ENCODE results near the gene ACTN3. TPM values are rescaled to one million over a fixed set of nuclear protein-coding genes. Genes with fewer than 3 reads are reported as not detected.

ACTN3 gene
- total and polyA plus RNA-seq, 2 donors (not counting 1 experiment from before 2014, with no cell fraction given): under 0.01 TPM; not detected in 1

- no peaks in the 10 kb centered on the region for H3K9me3 ChIP-seq (ENCODE audit: control insufficient read depth, insufficient read depth, low read depth, low read length)
- no peak overlapping the region for H3K9ac ChIP-seq (ENCODE audit: insufficient read depth, low read length)
These were observed 4.2 kb downstream of the ACTN3 start for GRCh38 chr11:66550887-66551286.

GRCh38 chr11:66554602-66555001, 7.9 kb downstream of the ACTN3 start:
- Histone ChIP-seq H2AFZ (ENCODE audit: low read length) (no peak overlapping the region), H3K9me3 (ENCODE audit: control insufficient read depth, insufficient read depth, low read depth, low read length) (no peaks in the 10 kb centered on the region)
- DNase-seq (ENCODE audit: low read depth in 2 of 2): no peak

More at GRCh38 chr11:66550887-66551286, 4.2 kb downstream of the ACTN3 start:
- Histone ChIP-seq H3K36me3 (ENCODE audit: control insufficient read depth, insufficient read depth, low read length) (no peaks in the 10 kb centered on the region), H3K4me3 (replicated peaks in 1 of 4; ENCODE audit: control extremely low read depth in 1 of 4, insufficient read depth in 1 of 4, low read depth in 3 of 4, low read length in 4 of 4) (no peak overlapping the region), H2AFZ (ENCODE audit: low read length) (no peak overlapping the region), H3K4me1 (ENCODE audit: control insufficient read depth, extremely low read depth, insufficient read depth, low read length) (no peaks in the 10 kb centered on the region), H3K4me2 (ENCODE audit: extremely low read depth, insufficient read depth, low read length) (no peak overlapping the region), H3K79me2 (ENCODE audit: control insufficient read depth, insufficient read depth, low read length) (no peaks in the 10 kb centered on the region), H4K20me1 (ENCODE audit: control insufficient read depth, extremely low read depth, insufficient read depth, low read length) (no peaks in the 10 kb centered on the region), H3K27me3 (ENCODE audit: control insufficient read depth, insufficient read depth, low read length) (peaks cover 23% of the 10 kb centered on the region), H3K27ac (ENCODE audit: insufficient read depth, low read length) (no peak overlapping the region)
- no peak for DNase-seq (ENCODE audit: low read depth in 2 of 2)
- TF ChIP-seq EZH2 (IDR thresholded peaks at IDR 0.05; ENCODE audit: low read length, missing control alignments) (no peak), CTCF (conservative IDR thresholded peaks at IDR 0.05 in 1 of 2, IDR thresholded peaks at IDR 0.05 in 1 of 2; ENCODE audit: low read depth in 1 of 2, low read length in 2 of 2) (no peak)

GRCh38 chr11:66555416-66555815, 8.7 kb downstream of the ACTN3 start:
- DNase-seq (ENCODE audit: low read depth in 2 of 2): no peak
- Histone ChIP-seq H3K27me3 (ENCODE audit: control insufficient read depth, insufficient read depth, low read length) (peaks cover 18% of the 10 kb centered on the region), H3K27ac (ENCODE audit: insufficient read depth, low read length) (no peak overlapping the region), H3K4me2 (ENCODE audit: extremely low read depth, insufficient read depth, low read length) (no peak overlapping the region), H3K79me2 (ENCODE audit: control insufficient read depth, insufficient read depth, low read length) (no peaks in the 10 kb centered on the region), H3K9ac (ENCODE audit: insufficient read depth, low read length) (no peak overlapping the region), H3K9me3 (ENCODE audit: control insufficient read depth, insufficient read depth, low read depth, low read length) (no peaks in the 10 kb centered on the region), H4K20me1 (ENCODE audit: control insufficient read depth, extremely low read depth, insufficient read depth, low read length) (no peaks in the 10 kb centered on the region), H3K4me3 (replicated peaks in 1 of 4; ENCODE audit: control extremely low read depth in 1 of 4, insufficient read depth in 1 of 4, low read depth in 3 of 4, low read length in 4 of 4) (no peak overlapping the region), H2AFZ (ENCODE audit: low read length) (no peak overlapping the region), H3K4me1 (ENCODE audit: control insufficient read depth, extremely low read depth, insufficient read depth, low read length) (no peaks in the 10 kb centered on the region), H3K36me3 (ENCODE audit: control insufficient read depth, insufficient read depth, low read length) (no peaks in the 10 kb centered on the region)
- no peak for TF ChIP-seq CTCF (conservative IDR thresholded peaks at IDR 0.05 in 1 of 2, IDR thresholded peaks at IDR 0.05 in 1 of 2; ENCODE audit: low read depth in 1 of 2, low read length in 2 of 2)
- TF ChIP-seq EZH2 (IDR thresholded peaks at IDR 0.05; ENCODE audit: low read length, missing control alignments): no peak

More at GRCh38 chr11:66554602-66555001, 7.9 kb downstream of the ACTN3 start:
- Histone ChIP-seq H3K4me2 (ENCODE audit: extremely low read depth, insufficient read depth, low read length) (no peak overlapping the region), H3K27ac (ENCODE audit: insufficient read depth, low read length) (no peak overlapping the region), H3K27me3 (ENCODE audit: control insufficient read depth, insufficient read depth, low read length) (peaks cover 13% of the 10 kb centered on the region), H4K20me1 (ENCODE audit: control insufficient read depth, extremely low read depth, insufficient read depth, low read length) (no peaks in the 10 kb centered on the region), H3K36me3 (ENCODE audit: control insufficient read depth, insufficient read depth, low read length) (no peaks in the 10 kb centered on the region), H3K9ac (ENCODE audit: insufficient read depth, low read length) (no peak overlapping the region), H3K4me1 (ENCODE audit: control insufficient read depth, extremely low read depth, insufficient read depth, low read length) (no peaks in the 10 kb centered on the region), H3K4me3 (replicated peaks in 1 of 4; ENCODE audit: control extremely low read depth in 1 of 4, insufficient read depth in 1 of 4, low read depth in 3 of 4, low read length in 4 of 4) (no peak overlapping the region), H3K79me2 (ENCODE audit: control insufficient read depth, insufficient read depth, low read length) (no peaks in the 10 kb centered on the region)
- TF ChIP-seq CTCF (conservative IDR thresholded peaks at IDR 0.05 in 1 of 2, IDR thresholded peaks at IDR 0.05 in 1 of 2; ENCODE audit: low read depth in 1 of 2, low read length in 2 of 2) (no peak), EZH2 (IDR thresholded peaks at IDR 0.05; ENCODE audit: low read length, missing control alignments) (no peak)

Measured in fibroblast of lung (primary cell).